ENCODE measurements around the gene DTD2.
"Not testable (repeated sequence)": the region's sequence is repeated elsewhere in the genome, so short reads cannot be mapped to it uniquely, and the experiment has no call there.

DTD2 gene

DNA sequence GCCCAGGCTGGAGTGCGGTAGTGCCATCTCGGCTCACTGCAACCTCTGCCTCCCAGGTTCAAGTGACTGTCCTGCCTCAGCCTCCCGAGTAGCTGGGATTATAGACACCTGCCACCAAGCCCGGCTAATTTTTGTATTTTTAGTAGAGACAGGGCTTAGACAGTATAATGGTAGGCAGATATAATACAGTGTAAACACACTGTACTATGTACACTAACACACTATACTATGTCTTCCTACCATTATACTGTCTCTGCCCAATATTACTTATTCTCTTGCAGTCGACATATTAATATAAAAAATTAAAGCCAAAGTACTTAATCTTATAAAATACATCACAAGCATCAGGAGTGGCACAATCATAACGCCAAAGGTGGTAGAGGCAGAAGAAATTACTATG is 15.0 kb downstream of the DTD2 start:
- DNase-seq (ENCODE audit: low read depth in 2 of 2), result no peak
- no peak overlapping the region for H3K4me3 ChIP-seq (replicated peaks in 1 of 2; ENCODE audit: low read depth in 2 of 2, low read length in 2 of 2)
- no peak for TF ChIP-seq CTCF (IDR thresholded peaks at IDR 0.05; ENCODE audit: low read depth, low read length)

DNA sequence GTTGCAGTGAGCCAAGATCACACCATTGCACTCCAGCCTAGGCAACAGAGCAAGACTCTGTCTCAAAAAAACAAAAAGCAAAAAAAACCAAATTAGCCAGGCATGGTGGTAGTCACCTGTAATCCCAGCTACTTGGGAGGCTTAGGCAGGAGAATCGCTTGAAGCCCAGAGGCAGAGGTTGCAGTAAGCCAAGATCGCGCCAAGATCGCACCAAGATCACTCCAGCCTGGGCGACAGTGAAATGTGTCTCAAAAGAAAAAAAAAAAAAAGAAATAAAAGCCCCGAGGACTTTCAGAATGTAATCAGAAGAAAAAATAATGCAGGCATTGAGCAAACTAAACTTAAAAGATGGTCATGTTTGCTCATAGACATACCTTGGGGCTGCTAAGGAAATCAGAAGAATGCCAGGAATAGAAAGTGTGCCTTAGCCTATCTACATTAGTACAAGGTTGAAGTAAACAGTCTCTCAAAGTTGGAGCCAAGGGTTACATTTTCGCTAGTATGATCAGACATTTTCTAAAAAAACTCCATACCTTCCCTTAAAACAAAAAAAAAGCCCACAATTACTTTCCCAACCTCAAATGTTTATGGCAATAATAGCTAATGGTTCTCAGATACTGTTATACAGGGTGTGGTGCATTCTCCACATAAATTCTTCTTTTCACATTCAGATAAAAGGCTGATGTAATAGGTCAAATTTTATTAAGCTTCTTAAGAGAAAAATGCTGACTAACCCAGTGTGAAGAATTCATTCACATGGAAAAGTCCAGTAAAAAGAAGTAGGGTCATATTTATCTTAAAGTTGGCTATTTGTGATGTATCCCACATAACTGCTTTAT is 15.8 kb downstream of the DTD2 start:
- peak; percentile 78 to 86 for DNase-seq (ENCODE audit: low read depth in 2 of 2)
- no peak for TF ChIP-seq CTCF (IDR thresholded peaks at IDR 0.05; ENCODE audit: low read depth, low read length)
- H3K4me3 ChIP-seq (replicated peaks in 1 of 2; ENCODE audit: low read depth in 2 of 2, low read length in 2 of 2), result no peak overlapping the region

DNA sequence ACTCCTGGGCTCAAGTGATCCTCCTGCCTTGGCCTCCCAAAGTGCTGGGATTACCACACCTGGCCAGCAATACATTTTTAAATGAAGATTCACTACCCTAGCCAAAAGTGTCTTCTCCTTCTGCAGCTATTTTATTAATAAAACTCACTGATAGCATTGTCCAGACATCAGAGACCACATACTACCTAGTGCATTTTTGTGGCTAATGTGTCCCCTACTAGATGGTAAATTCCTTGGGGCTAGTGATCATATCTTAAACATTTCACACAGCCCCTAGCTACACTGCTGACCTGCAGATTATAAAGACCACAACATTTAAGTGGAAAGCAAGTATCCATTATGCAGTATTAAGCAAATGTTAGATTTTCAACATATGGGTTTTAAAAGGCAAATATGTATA is 17.0 kb downstream of the DTD2 start:
- no peak overlapping the region for H3K4me3 ChIP-seq (replicated peaks in 1 of 2; ENCODE audit: low read depth in 2 of 2, low read length in 2 of 2)
- no peak for DNase-seq (ENCODE audit: low read depth in 2 of 2)
- TF ChIP-seq CTCF (IDR thresholded peaks at IDR 0.05; ENCODE audit: low read depth, low read length), result no peak

DNA sequence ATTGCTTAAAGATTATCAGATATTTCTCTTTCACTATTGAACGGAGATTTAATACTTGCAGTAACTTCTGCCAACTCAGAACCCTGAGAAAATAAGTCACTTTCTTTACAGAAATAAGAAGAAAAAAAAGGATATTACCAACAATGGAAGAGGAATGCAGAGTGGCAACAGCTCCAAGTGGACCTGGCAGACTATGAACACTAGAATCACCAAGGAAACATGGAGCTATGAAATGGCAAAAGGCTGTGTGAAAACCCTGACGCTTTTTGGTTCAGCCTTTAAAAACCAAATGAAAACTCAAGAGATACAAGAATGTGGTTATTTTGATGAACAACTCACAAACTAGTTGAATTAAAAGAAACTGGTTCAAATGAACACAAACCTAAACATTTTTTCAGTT is 17.7 kb downstream of the DTD2 start:
- no peak overlapping the region for H3K4me3 ChIP-seq (replicated peaks in 1 of 2; ENCODE audit: low read depth in 2 of 2, low read length in 2 of 2)
- TF ChIP-seq CTCF (IDR thresholded peaks at IDR 0.05; ENCODE audit: low read depth, low read length), result no peak
- DNase-seq (ENCODE audit: low read depth in 2 of 2), result peak in 1 of 2 donors; percentile 24

DNA sequence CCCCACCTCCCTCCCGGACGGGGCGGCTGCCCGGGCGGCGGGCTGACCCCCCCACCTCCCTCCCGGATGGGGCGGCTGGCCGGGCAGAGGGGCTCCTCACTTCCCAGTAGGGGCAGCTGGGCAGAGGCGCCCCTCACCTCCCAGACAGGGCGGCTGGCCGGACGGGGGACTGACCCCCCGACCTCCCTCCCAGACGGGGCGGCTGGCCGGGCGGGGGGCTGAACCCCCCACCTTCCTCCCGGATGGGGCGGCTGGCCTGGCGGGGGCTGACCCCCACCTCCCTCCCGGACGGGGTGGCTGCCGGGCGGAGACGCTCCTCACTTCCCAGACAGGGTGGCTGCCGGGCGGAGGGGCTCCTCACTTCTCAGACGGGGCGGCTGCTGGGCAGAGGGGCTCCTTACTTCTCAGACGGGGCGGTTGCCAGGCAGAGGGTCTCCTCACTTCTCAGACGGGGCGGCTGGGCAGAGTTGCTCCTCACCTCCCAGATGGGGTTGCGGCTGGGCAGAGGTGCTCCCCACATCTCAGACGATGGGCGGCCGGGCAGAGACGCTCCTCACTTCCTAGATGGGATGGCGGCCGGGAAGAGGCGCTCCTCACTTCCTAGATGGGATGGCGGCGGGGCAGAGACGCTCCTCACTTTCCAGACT is 20.1 kb downstream of the DTD2 start:
- not testable (repeated sequence) for H3K4me3 ChIP-seq (replicated peaks in 1 of 2; ENCODE audit: low read depth in 2 of 2, low read length in 2 of 2); DNase-seq (ENCODE audit: low read depth in 2 of 2)

DNA sequence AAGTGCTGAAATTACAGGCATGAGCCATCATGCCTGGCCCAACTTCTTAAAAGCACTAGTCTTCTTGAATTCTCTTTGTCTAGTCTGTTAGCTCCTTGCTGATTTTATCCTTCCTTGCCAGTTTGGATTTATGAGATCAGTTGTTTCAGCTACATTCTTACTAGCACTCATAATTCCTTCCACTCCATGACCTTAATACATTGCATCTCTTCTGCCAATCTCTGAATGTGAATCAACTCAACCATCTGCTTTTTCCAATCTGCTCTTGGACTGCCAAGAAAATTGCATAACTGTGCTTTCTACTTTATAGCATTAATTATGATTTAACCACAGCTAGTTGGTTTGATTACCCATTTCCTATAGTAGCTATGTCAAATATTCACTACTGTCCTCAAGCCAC is 22.0 kb downstream of the DTD2 start:
- peak; percentile 37 to 64 for DNase-seq (ENCODE audit: low read depth in 2 of 2)
- no peak for TF ChIP-seq CTCF (IDR thresholded peaks at IDR 0.05; ENCODE audit: low read depth, low read length)
- H3K4me3 ChIP-seq (replicated peaks in 1 of 2; ENCODE audit: low read depth in 2 of 2, low read length in 2 of 2), result no peak overlapping the region

GRCh38 chr14:31430634-31431264 is 26.6 kb downstream of the DTD2 start:
- no peak for DNase-seq (ENCODE audit: low read depth in 2 of 2)

More at GRCh38 chr14:31430634-31431264, 26.6 kb downstream of the DTD2 start:
- no peak overlapping the region for H3K4me3 ChIP-seq (replicated peaks in 1 of 2; ENCODE audit: low read depth in 2 of 2, low read length in 2 of 2)
- TF ChIP-seq CTCF (IDR thresholded peaks at IDR 0.05; ENCODE audit: low read depth, low read length), result no peak

Measured in cardiac fibroblast (primary cell).